Keratinocyte (primary cell): ENCODE results near the gene DDAH1. TPM values are rescaled to one million over a fixed set of nuclear protein-coding genes. Genes with fewer than 3 reads are reported as not detected.

ENCODE experiments used
- DNase-seq: peaks from one replicate; pipeline ENCODE4 v3.0.0-alpha.2; 2011; ENCODE audit warnings: low read depth, missing footprints, low spot score
- FAIRE-seq: peaks from 2 replicates; lab custom pipeline; 2011; peaks lifted over from hg19 to GRCh38; lab: Jason Lieb, UNC
- H2AFZ ChIP-seq: 2 replicates; pipeline ENCODE4 v1.6.0; 2012; ENCODE audit warnings: low read length, control low read depth, inconsistent platforms; ENCODE audit not compliant: control insufficient read depth
- H3K27ac ChIP-seq: 2 replicates; pipeline ENCODE4 v1.5.1; 2011; ENCODE audit warnings: low read length; ENCODE audit not compliant: control insufficient read depth, insufficient read depth
- H3K27me3 ChIP-seq: 3 replicates; pipeline ENCODE4 v1.6.0; 2011; ENCODE audit warnings: low read length; ENCODE audit not compliant: control insufficient read depth, insufficient read depth; ENCODE audit errors: extremely low read depth
- H3K36me3 ChIP-seq, 2 experiments: 2 replicates in 1 of 2; 3 replicates in 1 of 2; pipeline ENCODE4 v1.5.1; 2011; ENCODE audit warnings: low read length in 2 of 2, mild to moderate bottlenecking in 1 of 2; ENCODE audit not compliant: control insufficient read depth in 2 of 2, insufficient read depth in 2 of 2; ENCODE audit errors: extremely low read depth in 1 of 2
- H3K4me1 ChIP-seq: 3 replicates; pipeline ENCODE4 v1.5.1; 2011; ENCODE audit warnings: low read length; ENCODE audit not compliant: control insufficient read depth, insufficient read depth; ENCODE audit errors: extremely low read depth
- H3K4me2 ChIP-seq: 3 replicates; pipeline ENCODE4 v1.6.0; 2011; ENCODE audit warnings: low read depth, low read length; ENCODE audit not compliant: control insufficient read depth, insufficient read depth; ENCODE audit errors: extremely low read depth
- H3K4me3 ChIP-seq, 3 experiments: fragments of 200-600 bp in 1 of 3; sonication (generic) in 1 of 3; 2 replicates in 2 of 3; 3 replicates in 1 of 3; pipeline ENCODE4 v1.5.1; 2011 to 2016; ENCODE audit warnings: low read length in 3 of 3, mild to moderate bottlenecking in 3 of 3, control low read depth in 2 of 3, inconsistent platforms in 1 of 3, low read depth in 1 of 3, mixed read lengths in 1 of 3, mixed run types in 1 of 3, moderate library complexity in 1 of 3; ENCODE audit not compliant: control insufficient read depth in 2 of 3, insufficient read depth in 2 of 3; ENCODE audit errors: extremely low read depth in 1 of 3
- H3K79me2 ChIP-seq: 2 replicates; pipeline ENCODE4 v1.6.0; 2012; ENCODE audit warnings: low read length; ENCODE audit not compliant: control insufficient read depth, insufficient read depth
- H3K9ac ChIP-seq: 3 replicates; pipeline ENCODE4 v1.6.0; 2011; ENCODE audit warnings: low read length; ENCODE audit not compliant: control insufficient read depth, insufficient read depth; ENCODE audit errors: extremely low read depth
- H3K9me1 ChIP-seq: 3 replicates; pipeline ENCODE4 v1.6.0; 2011; ENCODE audit warnings: low read length; ENCODE audit not compliant: control insufficient read depth, insufficient read depth; ENCODE audit errors: extremely low read depth
- H3K9me3 ChIP-seq: 2 replicates; pipeline ENCODE4 v1.5.1; 2012; ENCODE audit warnings: low read depth, low read length; ENCODE audit not compliant: control insufficient read depth
- H4K20me1 ChIP-seq: 3 replicates; pipeline ENCODE4 v1.6.0; 2011; ENCODE audit warnings: low read length; ENCODE audit not compliant: control insufficient read depth, insufficient read depth; ENCODE audit errors: extremely low read depth
- CTCF ChIP-seq, 3 experiments: IDR thresholded peaks in 1 of 3; conservative IDR thresholded peaks in 1 of 3; optimal IDR thresholded peaks in 1 of 3; 2 replicates in 2 of 3; 3 replicates in 1 of 3; pipeline versions ENCODE3 to v1.5.1; 2011; ENCODE audit warnings: low read length in 3 of 3, mild to moderate bottlenecking in 3 of 3, moderate library complexity in 2 of 3, control low read depth in 1 of 3, inconsistent platforms in 1 of 3; ENCODE audit not compliant: insufficient read depth in 2 of 3; ENCODE audit errors: extremely low read depth in 1 of 3
- EZH2 ChIP-seq: IDR thresholded peaks from one replicate; pipeline ENCODE4 v1.6.1; 2012; ENCODE audit warnings: inconsistent platforms, mild to moderate bottlenecking, low read length, moderate library complexity
- dilution Hi-C: fragments of 300-500 bp; cut with MboI; formaldehyde crosslinking; loops from one replicate; pipeline ENCODE4 v1.7.0; 2020; ENCODE audit warnings: low sequenced_read_pairs; ENCODE audit not compliant: extremely low pct_ligation_motif_present
- polyA plus RNA-seq, 5 experiments: library from polyadenylated mRNA; depleted of rRNA in 3 of 5; stranded (reverse) in 3 of 5; stranded (forward) in 1 of 5; unstranded in 1 of 5; fragments of >200 nt; gene quantifications; 1 replicate in 1 of 5; 2 replicates in 3 of 5; 3 replicates in 1 of 5; pipeline versions ENCODE4 v1.2.1 to v1.2.3, GENCODE V29; 2011 to 2012; ENCODE audit warnings: missing spikeins in 2 of 5, low read depth in 1 of 5, low replicate concordance in 1 of 5

DDAH1 gene
- polyA plus RNA-seq, 1 donor (not counting 4 experiments of a cell fraction or from before 2014, with no cell fraction given), result 5.8 TPM

DNA sequence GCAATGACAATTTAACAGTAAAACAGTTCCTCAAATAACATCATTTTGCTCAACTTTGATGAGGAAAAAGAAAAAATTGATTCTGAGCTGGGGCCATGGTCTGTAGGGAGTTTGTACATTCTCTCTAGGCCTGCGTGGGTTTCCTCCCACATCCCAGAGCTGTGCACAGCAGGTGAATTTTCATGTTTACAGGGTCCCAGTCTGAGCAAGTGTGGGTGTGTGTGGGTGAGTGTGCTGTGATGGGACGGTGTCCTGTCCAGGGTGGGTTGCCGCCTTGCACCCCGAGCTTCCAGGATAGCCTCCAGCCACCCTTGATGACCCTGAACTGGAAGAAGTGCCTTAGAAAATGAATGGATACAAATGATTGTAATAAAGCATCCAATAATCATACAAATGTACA, 112.9 kb downstream of the DDAH1 start:
- H3K9me1 ChIP-seq, result no peaks in the 10 kb centered on the region
- FAIRE-seq (no peak), DNase-seq (no peak)
- H3K36me3 ChIP-seq, result no peaks in the 10 kb centered on the region
- H3K4me3 ChIP-seq, result no peak overlapping the region
- peaks cover 8% of the 10 kb centered on the region for H3K4me1 ChIP-seq
- H4K20me1 ChIP-seq, result no peaks in the 10 kb centered on the region
- no peak overlapping the region for H3K27ac ChIP-seq
- H3K79me2 ChIP-seq, result no peaks in the 10 kb centered on the region
- H3K9me3 ChIP-seq, result no peaks in the 10 kb centered on the region
- no peak overlapping the region for H2AFZ ChIP-seq
- no peak overlapping the region for H3K4me2 ChIP-seq
- dilution Hi-C loops, result no loop called here
- no peak overlapping the region for H3K9ac ChIP-seq
- H3K27me3 ChIP-seq, result no peaks in the 10 kb centered on the region
- no peak for TF ChIP-seq CTCF (optimal IDR thresholded peaks at IDR 0.05 in 1 of 3, IDR thresholded peaks at IDR 0.05 in 1 of 3, conservative IDR thresholded peaks at IDR 0.05 in 1 of 3; ENCODE audit: extremely low read depth in 1 of 3, insufficient read depth in 2 of 3, low read length in 3 of 3)
- no peak for TF ChIP-seq EZH2

- H3K27ac ChIP-seq, result no peak overlapping the region
- no peaks in the 10 kb centered on the region for H4K20me1 ChIP-seq
- H3K36me3 ChIP-seq, result no peaks in the 10 kb centered on the region
- no peaks in the 10 kb centered on the region for H3K9me3 ChIP-seq
- DNase-seq, result no peak
- no peak overlapping the region for H3K9ac ChIP-seq
- no peak overlapping the region for H3K4me2 ChIP-seq
- peaks cover 8% of the 10 kb centered on the region for H3K4me1 ChIP-seq
- TF ChIP-seq CTCF (optimal IDR thresholded peaks at IDR 0.05 in 1 of 3, IDR thresholded peaks at IDR 0.05 in 1 of 3, conservative IDR thresholded peaks at IDR 0.05 in 1 of 3; ENCODE audit: extremely low read depth in 1 of 3, insufficient read depth in 2 of 3, low read length in 3 of 3) (no peak), EZH2 (no peak)
- dilution Hi-C loops, result no loop called here
- H2AFZ ChIP-seq, result no peak overlapping the region
- no peaks in the 10 kb centered on the region for H3K79me2 ChIP-seq
- H3K4me3 ChIP-seq, result no peak overlapping the region
- no peak for FAIRE-seq
- no peaks in the 10 kb centered on the region for H3K27me3 ChIP-seq
- no peaks in the 10 kb centered on the region for H3K9me1 ChIP-seq
Measured at GRCh38 chr1:85351202-85351828, 113.6 kb downstream of the DDAH1 start.
